ENCODE measurements around the gene PFKL.

PFKL gene

DNA sequence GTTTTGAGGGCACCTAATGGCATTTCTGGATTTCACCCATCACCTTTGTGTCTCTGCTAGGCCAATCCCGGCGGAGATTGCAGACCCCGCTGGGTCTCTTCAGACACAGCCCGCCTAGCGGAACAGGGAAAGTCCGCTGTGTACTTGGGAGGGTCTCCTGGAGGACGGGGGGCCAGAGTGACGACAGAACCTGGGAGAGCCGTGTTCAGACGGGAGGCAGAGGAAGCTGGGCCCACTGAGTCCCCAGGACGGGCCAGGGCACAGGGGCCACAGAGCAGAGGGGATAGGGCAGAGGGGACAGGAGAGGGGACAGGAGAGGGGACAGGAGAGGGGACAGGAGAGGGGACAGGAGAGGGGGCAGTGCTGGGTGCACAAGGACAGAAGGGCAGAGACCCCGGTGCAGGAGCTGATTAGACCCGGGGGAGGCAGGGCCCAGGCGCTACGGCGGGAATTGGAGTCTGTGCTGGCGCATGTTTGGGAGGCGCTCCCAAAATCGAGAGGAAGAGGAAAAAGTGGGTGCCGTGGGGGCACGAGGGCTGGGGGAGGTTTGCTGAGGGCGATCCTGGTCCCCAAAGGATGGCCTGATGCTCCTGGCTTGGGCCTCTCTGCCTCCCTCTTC is 66.2 kb downstream of the PFKL start:
- DNase-seq, result no peak

DNA sequence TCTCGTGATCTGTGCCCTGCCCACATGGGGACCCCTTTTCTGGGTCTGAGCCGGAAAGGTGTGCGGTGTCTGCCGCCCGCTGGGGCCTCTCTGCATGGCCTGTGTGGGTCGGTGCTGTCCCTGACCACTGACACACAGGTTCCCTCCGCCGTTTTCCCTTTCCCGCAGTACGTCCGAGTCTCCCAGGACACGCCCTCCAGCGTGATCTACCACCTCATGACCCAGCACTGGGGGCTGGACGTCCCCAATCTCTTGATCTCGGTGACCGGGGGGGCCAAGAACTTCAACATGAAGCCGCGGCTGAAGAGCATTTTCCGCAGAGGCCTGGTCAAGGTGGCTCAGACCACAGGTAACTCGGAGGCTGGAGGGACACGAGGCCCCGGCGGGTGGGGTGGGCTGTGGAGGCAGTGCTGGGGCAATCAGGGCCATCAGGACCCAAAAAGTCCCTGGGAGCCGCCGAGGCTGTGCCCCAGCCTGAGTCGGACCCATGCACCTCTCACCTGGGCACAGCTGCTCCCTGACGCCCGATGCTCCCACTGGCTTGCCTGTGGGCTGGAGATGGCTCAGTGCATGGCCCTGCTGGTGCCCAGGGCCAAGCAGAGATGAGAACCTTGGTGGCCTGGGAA is 66.8 kb downstream of the PFKL start:
- no peak for DNase-seq

DNA sequence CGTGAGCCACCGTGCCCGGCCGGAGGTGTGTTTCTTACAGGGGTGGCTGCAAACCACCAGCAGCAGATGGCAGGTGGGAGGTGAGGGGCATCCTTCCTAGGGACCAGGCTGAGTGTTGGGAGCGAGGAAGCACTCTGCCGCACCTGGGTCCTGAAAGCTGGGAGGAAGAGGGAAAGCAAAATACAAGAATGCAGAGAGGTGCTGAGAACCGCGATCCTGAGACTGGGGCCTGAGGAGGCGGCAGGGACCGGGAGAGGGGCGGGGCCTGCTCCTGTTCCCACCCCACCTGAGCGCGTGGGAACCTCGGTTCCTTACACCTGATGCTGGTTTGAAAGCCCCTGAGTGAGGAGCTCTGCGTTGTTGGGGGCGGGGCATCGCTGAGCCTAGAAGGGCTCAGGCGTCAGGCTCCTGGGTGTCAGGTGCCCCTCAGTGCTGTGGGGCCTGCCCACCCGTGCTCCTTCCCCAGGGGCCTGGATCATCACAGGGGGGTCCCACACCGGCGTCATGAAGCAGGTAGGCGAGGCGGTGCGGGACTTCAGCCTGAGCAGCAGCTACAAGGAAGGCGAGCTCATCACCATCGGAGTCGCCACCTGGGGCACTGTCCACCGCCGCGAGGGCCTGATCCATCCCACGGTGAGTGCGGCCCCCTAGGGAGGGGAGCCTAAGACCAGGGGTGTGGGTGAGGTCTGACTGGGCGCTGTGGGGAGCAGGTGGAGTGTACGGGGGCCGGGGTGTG is 69.0 kb downstream of the PFKL start:
- DNase-seq, result no peak

GRCh38 chr21:44370027-44370735 is 70.3 kb downstream of the PFKL start:
- DNase-seq, result no peak

DNA sequence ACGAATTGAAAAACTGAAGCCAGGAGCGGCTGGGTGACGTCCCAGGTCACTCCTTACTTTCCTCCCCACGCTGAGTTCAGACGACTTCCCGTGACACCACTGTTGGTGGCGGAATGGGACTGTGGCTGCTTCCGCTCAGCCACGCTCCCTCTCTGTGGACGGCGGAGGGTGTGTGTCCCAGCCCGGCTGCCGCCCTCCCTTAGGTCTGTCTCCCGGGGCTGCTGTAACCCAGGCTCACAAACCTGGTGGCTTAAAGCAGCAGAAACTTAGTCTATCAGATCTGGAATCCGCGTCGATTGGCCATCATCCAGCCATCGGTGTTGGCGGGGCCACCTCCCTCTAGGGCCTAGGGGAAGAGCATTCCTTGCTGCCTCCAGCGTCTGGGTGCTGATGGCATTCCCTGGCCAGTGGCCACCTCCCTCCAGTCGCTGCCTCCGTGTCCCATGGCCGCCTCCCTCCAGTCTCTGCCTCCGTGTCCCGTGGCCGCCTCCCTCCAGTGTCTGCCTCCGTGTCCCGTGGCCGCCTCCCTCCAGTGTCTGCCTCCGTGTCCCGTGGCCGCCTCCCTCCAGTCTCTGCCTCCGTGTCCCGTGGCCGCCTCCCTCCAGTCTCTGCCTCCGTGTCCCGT is 71.0 kb downstream of the PFKL start:
- no peak for DNase-seq

- no peak for DNase-seq
Observed at GRCh38 chr21:44371596-44371995, 71.7 kb downstream of the PFKL start.

- DNase-seq, result no peak
Observed at GRCh38 chr21:44372616-44373015, 72.8 kb downstream of the PFKL start.

DNA sequence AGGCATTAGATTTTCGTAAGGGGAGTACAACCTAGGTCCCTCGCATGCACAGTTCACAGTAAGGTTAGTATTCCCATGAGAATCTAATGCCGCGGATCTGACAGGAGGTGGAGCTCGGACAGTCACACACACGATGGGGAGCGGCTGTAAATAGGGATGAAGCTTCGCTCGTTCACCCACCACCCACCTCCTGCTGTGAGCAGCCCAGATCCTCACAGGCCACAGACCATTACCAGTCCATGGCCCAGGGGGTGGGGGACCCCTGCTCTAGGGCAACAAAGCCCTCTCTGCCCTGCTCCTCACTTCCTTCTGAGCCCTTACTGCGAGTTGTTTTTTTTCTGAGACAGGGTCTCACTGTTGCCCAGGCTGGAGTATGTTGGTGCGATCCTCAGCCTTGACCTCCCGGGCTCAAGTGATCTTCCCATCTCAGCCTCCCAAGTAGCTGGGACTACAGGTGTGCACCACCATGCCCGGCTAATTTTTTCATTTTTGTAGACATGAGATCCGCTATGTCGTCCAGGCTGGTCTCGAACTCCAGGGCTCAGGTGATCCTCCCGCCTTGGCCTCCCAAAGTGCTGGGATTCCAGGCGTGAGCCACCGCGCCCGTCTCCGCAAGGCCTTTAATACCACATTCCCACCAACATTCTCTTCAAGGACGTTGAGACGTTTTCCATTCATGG is 74.9 kb downstream of the PFKL start:
- DNase-seq, result no peak

DNA sequence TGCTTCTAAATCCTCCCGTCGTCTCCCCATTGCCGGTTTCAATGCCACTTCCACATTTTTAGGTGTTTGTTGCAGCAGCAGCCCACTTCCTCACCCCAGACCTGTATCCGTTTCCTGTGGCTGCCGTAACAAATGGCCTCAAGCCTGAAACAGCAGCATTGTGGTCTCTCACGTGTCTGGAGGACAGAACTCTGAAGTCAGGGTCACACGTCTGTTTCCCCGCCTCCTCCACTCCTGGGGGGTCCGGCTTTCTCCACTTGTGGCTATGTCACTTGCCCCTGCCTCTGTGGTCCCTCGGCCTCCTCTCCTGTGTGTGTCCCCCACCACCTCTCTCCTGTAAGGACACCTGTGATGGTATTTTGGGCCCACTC is 75.4 kb downstream of the PFKL start:
- DNase-seq, result no peak

- no peak for DNase-seq
Observed at GRCh38 chr21:44375761-44376241, 75.9 kb downstream of the PFKL start.

DNA sequence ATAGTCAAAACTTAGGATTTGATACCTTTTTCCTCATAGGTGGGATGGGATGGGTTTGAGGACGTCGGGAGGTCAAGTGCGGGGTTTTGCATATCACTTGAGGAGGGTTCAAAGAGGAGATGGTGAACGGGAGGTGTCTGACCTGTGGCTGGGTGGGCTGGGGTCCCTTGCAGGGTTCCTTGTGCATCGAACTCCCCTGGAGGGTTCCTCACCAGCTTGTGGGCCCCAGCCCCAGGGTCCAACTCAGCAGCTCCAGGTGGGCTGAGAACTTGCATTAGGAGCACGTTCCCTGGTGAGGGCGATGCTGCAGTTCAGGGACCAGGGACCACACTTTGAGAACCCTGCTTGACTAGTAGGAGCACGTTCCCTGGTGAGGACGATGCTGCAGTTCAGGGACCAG is 76.8 kb downstream of the PFKL start:
- no peak for DNase-seq

All from activated gamma-delta T cell (primary cell).